Stimulated activated CD4-positive, alpha-beta T cell treated with anti-CD3 and anti-CD28 coated beads, Interleukin-15, amount 100 ng/mL, for 1 hour (primary cell): ENCODE measurements around the gene C6orf62.
"Not testable (repeated sequence)": the region's sequence is repeated elsewhere in the genome, so short reads cannot be mapped to it uniquely, and the experiment has no call there.

Experiments used
- DNase-seq, 2 donors: peaks; one replicate each; pipeline ENCODE4 v3.0.0-alpha.2; 2020; ENCODE audit warnings: low read depth in 1 of 2, low spot score in 1 of 2

C6orf62 gene

DNA sequence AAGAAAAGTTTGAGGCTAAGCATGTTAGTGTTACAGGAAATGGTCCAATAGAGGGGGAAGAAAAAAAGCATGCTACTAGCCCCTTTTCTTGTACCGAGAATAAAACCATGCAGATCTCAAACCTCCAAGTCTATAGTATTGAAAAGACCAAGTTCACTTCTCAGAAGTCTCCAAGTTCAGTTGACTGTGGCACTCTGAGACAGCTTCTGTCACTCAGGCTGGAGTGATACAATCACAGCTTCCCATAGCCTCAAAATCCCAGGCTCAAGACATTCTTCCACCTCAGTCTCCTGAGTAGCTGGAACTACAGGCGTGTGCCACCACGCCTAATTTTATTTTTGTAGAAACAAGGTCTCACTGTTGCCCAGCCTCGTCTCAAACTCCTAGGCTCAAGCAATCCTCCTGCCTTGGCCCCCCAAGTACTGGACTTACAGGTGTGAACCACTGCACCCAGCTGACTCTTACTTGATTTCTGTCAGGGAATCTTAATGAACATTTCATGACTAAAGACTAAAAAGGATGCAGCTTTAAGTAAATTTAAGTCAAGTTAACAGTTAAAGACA is 16.2 kb downstream of the C6orf62 start:
- no peak for DNase-seq

DNA sequence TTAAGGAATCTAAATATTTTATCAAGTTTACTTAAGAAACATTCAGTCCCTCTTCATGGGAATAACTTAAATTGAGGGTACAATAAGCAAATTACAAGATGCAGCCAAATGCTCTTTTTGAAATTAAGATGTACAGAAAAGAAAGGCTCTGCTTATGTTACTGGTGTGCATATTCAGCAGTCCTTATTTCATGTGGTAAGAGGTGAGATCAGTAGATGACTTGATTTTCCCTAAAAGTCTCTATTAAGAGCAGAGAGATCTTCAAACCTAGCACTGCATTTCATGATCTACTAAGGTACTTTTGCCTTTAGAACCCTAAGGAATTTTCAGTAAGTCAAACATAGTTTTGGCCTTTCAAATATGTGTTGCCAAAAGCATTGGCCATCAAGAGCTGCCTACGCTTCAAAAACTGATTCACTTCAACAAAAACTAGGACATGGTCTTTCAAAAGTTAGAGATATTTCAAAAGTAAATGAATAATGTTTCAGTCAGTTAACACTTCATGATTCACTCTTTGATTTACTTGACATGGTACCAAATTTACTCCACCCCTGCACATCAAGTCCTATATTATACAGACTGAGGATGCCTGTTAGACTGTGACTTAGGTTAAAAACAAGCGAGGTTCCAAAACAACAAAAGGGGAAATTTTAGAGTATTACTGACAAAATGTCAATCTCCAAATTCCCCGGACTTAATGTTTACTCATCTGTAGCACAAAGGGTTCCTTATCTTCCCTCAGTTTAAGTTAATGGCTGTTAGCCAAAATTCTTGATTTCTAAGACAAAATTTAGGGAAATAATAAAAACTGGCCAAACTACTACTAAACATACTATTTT is 19.2 kb downstream of the C6orf62 start:
- no peak for DNase-seq

DNA sequence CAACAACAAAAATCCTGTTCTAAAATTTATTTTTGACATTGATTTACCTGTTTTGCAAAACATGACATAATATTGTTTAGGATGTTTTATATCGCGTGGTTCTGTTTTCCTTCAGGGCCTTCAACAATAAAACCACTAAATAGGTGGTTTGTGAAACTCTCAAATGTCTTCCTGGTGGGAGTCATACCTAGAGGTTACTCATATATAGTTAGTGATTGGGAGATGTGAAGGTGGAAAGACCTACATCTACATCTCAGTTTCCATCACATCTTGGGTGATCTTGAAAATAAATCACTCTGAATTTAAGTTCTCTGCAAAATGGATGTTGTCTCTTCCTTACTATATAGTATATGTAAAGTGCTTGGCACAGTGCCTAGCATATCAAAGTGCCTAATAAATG is 22.9 kb downstream of the C6orf62 start:
- no peak for DNase-seq

DNA sequence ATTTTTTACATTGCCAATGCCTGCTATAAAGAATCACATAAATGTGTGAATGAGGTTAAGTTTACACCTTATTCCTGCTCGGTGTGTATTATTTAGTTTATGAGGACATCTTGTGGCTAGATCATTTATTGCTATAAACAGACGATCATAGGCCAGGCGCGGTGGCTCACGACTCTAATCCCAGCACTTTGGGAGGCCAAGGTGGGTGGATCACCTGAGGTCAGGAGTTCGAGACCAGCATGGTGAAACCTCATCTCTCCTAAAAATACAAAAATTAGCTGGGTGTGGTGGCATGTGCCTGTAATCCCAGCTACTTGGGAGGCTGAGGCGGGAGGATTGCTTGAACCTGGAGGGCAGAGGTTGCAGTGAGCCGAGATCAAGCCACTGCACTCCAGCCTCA is 23.3 kb downstream of the C6orf62 start:
- not testable (repeated sequence) for DNase-seq

DNA sequence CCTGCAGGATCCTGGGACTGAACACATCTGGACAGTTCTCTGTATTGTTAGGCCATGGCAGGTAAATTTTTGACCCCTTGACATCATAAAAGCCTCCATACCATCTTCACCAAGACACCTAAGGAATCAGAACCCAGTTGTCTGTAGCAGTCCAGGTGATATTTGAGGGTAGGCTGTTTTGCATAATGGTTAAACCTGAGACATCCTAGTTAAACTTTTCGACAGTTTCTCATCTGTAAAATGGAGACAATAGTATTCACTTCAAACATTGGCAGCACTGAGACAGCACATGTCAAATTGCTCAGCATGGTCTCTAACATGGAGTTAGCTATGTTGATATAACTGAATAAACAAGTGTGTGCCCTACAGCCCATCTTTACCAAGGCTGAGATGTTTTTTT is 24.8 kb downstream of the C6orf62 start:
- no peak for DNase-seq

DNA sequence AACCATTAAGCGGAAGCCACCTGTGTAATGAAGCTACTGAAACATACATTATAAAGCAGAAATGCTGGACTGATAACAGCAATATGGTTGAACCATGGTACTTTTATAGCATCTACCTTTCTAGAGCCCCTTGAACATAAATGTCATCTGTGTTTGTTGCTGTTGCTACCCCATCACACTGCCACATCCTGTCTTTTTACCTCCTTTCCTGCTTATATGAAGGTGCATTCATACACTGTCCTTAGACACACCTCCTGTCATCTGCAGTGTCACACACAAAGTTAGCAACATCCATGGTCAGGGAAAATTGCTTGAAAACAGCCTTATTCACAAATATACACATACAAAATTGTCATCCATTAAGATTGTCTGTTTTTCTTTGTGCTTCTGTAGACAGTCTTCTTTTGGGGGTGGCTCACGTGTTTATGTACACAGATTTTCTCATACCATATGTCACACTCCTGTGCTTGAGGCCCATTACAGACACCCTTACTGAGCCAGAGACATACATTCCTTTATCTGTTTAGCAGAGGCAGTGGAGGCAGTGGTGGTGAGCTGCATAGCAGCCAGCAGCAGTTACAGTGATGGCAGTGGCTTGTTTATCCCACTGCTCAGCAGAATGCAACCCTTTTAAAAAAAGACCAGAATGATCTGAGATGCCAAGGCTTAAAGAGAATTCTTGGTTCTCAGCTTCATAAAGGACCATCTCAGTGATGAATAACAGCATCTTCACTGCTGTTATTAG is 25.9 kb downstream of the C6orf62 start:
- no peak for DNase-seq

DNA sequence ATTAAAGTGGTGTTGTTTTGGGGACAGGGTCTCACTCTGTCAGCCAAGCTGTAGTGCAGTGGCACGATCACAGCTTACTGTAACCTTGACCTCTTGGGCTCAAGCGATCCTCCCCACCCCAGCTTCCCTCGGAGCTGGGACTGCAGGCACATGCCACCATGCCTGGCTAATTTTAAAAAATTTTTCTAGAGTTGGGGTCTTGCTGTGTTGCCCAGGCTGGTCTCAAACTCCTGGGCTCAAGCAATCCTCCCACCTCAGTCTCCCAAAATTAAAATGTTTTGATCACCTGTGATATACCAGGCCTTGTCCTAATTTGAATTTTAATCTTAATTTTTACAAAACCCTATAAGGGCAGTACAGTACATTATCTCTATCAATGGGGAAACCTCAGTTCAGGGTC is 26.5 kb downstream of the C6orf62 start:
- no peak for DNase-seq

DNA sequence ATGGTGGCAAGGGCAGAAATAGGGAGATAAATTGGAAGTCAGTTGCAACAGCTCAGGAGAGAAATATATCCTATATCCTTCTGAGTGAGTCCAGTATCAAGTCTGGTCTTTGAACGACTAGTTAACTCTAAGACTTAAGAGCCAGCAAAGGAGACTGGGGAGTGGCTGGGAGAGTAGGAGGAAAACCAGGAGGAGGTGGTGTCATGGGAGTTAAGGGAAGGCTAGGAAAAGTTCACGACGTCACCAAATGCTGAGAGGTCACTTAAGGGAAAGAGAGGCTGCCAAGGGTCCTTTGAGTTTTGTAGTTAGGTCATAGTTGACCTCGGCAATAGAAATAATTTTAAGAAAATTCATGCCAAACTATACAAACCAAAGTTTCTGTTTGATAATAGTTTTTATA is 27.0 kb downstream of the C6orf62 start:
- DNase-seq: no peak

DNA sequence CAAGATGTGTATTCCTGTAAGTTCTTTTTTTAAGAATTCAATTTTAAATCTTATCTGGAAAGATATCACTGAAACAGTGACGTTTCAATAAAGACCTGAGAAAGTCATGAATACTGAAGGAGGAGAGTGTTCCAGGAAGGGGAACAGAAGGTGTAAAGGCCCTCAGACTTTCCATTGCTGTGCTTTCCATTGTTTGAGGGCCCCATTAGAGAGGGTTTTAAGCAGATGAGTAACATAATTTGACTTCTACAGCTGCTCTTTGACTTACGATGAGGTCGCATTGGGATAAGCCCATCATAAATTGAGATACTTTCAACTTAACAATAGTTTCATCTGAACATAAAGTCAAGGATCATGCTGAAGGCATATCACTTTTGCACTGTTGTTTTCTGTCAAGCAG is 27.4 kb downstream of the C6orf62 start:
- DNase-seq: no peak

DNA sequence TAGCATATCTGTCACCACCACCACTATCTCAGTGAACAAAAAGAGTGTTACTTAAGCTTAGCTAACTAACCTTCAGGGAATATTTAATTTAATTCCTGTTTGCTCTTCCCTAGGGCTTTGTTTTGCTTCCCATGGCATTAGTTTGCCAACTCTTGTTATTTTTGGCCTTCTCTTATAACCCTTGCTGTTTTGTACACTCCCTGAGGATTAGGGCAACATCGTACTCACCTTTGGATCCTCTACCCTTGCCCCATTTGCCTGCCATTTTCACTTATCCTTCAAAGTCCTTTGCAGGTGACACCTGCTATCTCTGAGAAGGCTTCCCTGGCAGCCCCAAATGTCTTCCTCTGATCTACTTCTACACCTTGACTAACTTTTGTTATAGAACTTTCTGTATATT is 28.4 kb downstream of the C6orf62 start:
- DNase-seq: no peak

DNA sequence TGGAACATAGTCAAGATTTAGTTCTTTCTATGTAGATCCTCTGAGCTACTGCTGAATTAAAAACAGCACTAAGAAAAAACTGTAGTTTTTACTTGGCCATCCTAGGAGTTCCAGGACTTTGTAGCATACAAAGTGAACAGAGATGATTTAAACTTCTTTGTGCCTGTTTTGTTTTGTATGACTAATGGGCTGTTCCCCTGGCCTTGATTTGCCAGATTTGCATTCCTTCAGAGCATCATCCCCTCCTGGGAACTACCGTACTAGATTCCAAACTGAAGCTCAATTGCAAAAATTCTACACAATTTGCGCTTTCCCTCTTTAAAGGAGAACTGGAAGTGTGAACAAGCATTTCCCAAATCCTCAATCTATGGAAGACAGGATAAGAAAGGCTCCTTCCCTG is 29.0 kb downstream of the C6orf62 start:
- no peak for DNase-seq

DNA sequence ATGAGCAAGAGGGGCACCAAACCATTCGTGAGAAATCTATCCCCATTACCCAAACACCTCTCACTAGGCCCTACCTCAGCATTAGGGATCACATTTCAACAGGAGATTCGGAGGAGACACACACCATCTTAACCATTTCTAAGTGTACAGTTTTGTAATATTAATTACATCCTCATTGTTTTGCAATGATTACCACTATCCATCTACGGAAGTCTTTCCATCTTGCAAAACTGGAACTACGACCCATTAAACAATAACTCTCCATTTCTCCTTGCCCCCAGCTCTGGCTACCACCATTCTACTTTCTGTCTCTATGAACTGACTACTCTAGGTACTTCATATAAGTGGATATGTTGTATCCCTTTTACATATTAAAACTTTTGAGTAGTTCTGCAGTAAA is 32.0 kb downstream of the C6orf62 start:
- no peak for DNase-seq

DNA sequence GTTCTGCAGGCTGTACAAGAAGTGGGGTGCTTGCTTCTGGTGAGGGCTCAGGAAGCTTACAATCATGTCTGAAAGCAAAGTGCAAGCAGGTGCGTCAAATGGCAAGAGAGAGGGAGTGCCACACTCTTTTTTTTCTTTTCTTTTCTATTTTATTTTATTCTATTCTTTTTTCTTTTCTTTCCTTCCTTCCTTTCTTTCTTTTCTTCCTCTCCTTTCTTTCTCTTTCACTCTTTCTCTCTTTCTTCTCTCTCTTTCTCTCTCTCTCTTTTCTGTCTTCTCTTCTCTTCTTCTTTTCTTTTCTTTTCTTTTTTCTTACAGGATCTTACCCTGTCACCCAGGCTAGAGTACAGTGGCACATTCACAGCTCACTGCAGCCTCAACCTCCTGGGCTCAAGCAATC is 32.5 kb downstream of the C6orf62 start:
- DNase-seq: no peak

DNA sequence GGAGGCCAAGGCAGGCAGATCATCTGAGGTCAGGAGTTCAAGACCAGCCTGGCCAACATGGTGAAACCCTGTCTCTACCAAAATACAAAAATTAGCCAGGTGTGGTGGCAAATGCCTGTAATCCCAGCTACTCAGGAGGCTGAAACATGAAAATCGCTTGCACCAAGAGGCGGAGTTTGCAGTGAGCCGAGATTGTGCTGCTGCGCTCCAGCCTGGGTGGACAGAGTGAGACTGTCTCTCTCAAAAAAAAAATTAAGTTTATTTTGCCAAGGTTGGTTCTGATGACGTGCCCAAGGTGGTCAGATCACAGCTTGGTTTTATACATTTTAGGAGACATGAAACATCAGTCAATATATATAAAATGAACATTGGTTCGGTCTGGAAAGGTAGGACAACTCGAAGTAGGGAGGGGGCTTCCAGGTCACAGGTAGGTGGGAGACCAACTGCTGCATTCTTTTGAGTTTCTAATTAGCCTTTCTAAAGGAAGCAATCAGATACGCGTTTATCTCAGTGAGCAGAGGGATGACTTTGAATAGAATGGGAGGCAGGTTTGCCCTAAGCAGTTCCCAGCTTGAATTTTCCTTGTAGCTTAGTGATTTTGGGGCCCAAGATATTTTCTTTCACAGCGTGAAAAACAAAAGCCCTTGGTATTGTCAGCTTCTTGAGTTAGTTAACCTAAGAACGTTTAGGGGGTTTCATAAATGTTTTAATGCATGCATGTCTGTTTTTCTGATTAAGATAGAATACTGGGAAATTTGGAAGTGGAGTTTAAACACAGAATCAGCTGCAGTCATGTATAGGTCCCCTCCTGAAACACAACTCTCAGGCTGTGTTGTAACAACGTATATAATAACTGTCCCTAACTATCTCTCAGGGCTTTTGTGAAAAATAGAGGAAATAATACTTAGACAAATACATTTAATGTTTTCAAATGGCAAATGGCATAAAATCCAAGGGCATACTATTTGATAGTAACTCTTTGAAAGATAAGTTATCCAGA is 35.4 kb downstream of the C6orf62 start:
- DNase-seq: no peak

DNA sequence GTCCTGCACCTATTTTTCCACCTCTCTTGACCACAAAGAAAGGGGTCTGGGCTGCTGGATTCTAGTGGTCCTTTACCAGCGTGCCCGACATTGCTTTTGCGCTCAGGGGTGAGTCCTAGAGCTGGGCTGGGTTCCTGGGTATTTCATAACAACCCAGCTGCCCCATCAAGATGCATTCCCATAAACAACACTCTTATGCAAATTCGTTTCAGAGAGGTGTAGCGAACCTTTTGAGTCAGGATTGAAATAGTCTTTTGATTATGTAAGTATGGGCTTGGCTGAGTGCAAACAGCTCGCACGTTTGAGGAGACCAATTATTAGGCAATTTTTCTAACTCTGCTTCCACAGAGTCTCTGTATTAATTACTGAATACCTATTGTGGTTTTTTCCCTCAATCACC is 38.4 kb downstream of the C6orf62 start:
- DNase-seq: no peak

DNA sequence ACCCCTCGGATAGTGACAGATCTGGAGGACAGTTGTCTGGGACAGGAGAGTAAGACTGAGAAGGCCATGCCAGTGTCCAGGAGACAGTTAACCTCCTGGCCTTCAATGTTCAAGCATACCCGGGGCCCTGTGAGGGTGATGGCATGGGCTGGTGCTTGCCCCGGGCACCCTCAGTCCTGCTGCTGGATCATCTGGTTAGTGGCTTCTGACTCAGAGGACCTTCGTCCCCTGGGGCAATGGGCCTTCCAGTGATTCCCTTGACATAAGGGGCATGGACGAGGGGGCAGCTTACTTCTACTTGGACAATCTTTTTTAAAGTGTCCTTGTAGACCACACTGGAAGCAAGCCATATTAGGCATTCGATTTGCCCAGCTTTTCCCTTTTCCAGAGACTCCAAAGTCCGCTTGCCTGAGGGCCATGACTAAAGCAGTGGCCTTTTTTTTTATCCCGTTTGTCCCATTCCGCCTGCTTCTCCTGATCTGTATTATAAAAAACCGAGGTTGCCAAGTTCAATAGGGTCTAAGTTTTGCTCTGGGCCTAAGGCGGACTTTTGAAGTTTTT is 40.1 kb downstream of the C6orf62 start:
- not testable (repeated sequence) for DNase-seq

DNA sequence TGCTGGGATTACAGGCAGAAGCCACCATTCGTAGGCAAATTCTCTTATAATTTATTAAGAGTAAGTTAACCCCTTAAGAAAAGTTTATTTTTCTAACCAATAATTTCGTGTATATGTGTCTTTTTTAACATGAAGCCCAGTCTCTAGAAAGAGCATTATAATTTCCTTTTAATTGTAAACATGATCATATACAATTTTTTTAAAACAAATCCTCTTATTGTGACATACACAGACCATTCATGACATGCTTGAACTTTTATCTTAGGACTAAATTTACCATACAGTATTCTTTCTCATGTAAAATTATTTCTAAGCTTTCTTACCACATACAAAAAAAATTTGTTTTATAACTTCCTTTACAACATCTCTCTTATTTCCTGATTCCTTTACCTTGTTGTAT is 45.3 kb downstream of the C6orf62 start:
- DNase-seq: no peak

DNA sequence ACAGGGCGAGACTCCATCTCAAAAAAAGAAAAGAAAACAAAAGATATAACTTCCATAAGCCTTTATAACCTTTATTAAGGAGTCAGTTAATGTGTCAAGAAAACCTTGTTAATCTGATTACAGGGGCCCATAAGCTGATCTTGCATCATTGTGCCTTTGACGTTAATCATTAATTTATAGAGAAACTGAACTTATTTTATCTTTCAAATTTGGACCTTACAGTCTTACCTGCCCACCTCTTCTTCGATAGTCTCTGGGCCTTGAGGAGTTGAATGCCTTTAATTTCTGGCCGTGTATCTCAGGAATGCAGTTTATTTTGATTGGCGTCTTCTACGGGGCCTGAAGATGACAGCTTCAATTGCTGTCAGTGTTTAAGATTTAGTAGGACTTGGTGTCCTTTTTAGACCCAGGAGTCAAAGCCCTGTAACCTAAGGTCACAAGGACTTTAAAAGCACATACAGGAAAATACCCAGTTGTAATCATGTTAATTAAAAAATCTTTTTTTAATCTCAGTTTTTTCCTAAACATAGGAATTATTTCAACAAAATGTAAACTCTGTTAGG is 46.3 kb downstream of the C6orf62 start:
- no peak for DNase-seq

DNA sequence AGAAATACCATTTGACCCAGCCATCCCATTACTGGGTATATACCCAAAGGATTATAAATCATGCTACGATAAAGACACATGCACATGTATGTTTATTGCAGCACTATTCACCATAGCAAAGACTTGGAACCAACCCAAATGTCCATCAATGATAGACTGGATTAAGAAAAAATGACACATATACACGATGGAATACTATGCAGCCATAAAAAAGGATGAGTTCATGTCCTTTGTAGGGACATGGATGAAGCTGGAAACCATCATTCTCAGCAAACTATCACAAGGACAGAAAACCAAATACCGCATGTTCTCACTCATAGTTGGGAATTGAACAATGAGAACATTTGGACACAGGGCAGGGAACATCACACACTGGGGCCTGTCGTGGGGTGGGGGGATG is 47.9 kb downstream of the C6orf62 start:
- not testable (repeated sequence) for DNase-seq

DNA sequence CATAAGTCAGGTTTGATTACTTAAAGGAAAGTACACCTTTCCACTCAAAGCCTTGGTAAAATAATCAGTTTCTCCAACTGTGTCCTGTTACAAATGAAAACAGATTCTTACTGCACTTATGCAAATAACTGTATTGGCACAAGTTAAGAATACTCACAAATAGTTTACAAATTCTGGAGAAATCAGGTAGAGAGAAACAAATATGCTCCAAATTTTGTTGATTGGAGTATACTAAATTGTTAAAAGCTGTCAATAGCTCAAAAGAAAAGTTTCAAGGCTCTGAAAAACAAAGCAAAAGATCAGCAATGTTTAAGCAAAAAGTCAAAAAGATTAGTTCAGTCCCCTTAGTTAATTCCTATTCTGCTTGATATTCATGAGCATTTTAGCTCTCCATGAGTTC is 48.5 kb downstream of the C6orf62 start:
- DNase-seq: not testable (repeated sequence)

DNA sequence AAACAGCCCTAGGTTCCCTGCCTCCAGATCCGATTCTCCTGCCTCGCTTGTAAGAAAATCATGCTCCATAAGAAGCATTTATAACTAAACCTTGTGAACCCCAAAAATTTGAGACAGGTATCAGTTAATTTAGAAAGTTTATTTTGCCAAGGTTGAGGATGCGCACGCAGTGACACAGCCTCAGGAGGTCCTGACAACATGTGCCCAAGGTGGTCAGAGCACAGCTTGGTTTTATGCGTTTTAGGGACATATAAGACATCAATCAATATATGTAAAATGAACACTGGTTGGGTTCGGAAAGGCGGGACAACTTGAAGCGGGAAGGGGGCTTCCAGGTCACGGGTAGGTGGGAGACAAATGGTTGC is 50.0 kb downstream of the C6orf62 start:
- DNase-seq: no peak
